Keratinocyte (primary cell): ENCODE results near the gene ADGRA3. TPM values are rescaled to one million over a fixed set of nuclear protein-coding genes. Genes with fewer than 3 reads are reported as not detected.

Experiments used
- DNase-seq: peaks from one replicate; pipeline ENCODE4 v3.0.0-alpha.2; 2011; ENCODE audit warnings: low read depth, missing footprints, low spot score
- FAIRE-seq: peaks from 2 replicates; lab custom pipeline; 2011; peaks lifted over from hg19 to GRCh38; lab: Jason Lieb, UNC
- H2AFZ ChIP-seq: 2 replicates; pipeline ENCODE4 v1.6.0; 2012; ENCODE audit warnings: low read length, control low read depth, inconsistent platforms; ENCODE audit not compliant: control insufficient read depth
- H3K27ac ChIP-seq: 2 replicates; pipeline ENCODE4 v1.5.1; 2011; ENCODE audit warnings: low read length; ENCODE audit not compliant: control insufficient read depth, insufficient read depth
- H3K27me3 ChIP-seq: 3 replicates; pipeline ENCODE4 v1.6.0; 2011; ENCODE audit warnings: low read length; ENCODE audit not compliant: control insufficient read depth, insufficient read depth; ENCODE audit errors: extremely low read depth
- H3K36me3 ChIP-seq, 2 experiments: 2 replicates in 1 of 2; 3 replicates in 1 of 2; pipeline ENCODE4 v1.5.1; 2011; ENCODE audit warnings: low read length in 2 of 2, mild to moderate bottlenecking in 1 of 2; ENCODE audit not compliant: control insufficient read depth in 2 of 2, insufficient read depth in 2 of 2; ENCODE audit errors: extremely low read depth in 1 of 2
- H3K4me1 ChIP-seq: 3 replicates; pipeline ENCODE4 v1.5.1; 2011; ENCODE audit warnings: low read length; ENCODE audit not compliant: control insufficient read depth, insufficient read depth; ENCODE audit errors: extremely low read depth
- H3K4me2 ChIP-seq: 3 replicates; pipeline ENCODE4 v1.6.0; 2011; ENCODE audit warnings: low read depth, low read length; ENCODE audit not compliant: control insufficient read depth, insufficient read depth; ENCODE audit errors: extremely low read depth
- H3K4me3 ChIP-seq, 3 experiments: fragments of 200-600 bp in 1 of 3; sonication (generic) in 1 of 3; 2 replicates in 2 of 3; 3 replicates in 1 of 3; pipeline ENCODE4 v1.5.1; 2011 to 2016; ENCODE audit warnings: low read length in 3 of 3, mild to moderate bottlenecking in 3 of 3, control low read depth in 2 of 3, inconsistent platforms in 1 of 3, low read depth in 1 of 3, mixed read lengths in 1 of 3, mixed run types in 1 of 3, moderate library complexity in 1 of 3; ENCODE audit not compliant: control insufficient read depth in 2 of 3, insufficient read depth in 2 of 3; ENCODE audit errors: extremely low read depth in 1 of 3
- H3K79me2 ChIP-seq: 2 replicates; pipeline ENCODE4 v1.6.0; 2012; ENCODE audit warnings: low read length; ENCODE audit not compliant: control insufficient read depth, insufficient read depth
- H3K9ac ChIP-seq: 3 replicates; pipeline ENCODE4 v1.6.0; 2011; ENCODE audit warnings: low read length; ENCODE audit not compliant: control insufficient read depth, insufficient read depth; ENCODE audit errors: extremely low read depth
- H3K9me1 ChIP-seq: 3 replicates; pipeline ENCODE4 v1.6.0; 2011; ENCODE audit warnings: low read length; ENCODE audit not compliant: control insufficient read depth, insufficient read depth; ENCODE audit errors: extremely low read depth
- H3K9me3 ChIP-seq: 2 replicates; pipeline ENCODE4 v1.5.1; 2012; ENCODE audit warnings: low read depth, low read length; ENCODE audit not compliant: control insufficient read depth
- H4K20me1 ChIP-seq: 3 replicates; pipeline ENCODE4 v1.6.0; 2011; ENCODE audit warnings: low read length; ENCODE audit not compliant: control insufficient read depth, insufficient read depth; ENCODE audit errors: extremely low read depth
- CTCF ChIP-seq, 3 experiments: IDR thresholded peaks in 1 of 3; conservative IDR thresholded peaks in 1 of 3; optimal IDR thresholded peaks in 1 of 3; 2 replicates in 2 of 3; 3 replicates in 1 of 3; pipeline versions ENCODE3 to v1.5.1; 2011; ENCODE audit warnings: low read length in 3 of 3, mild to moderate bottlenecking in 3 of 3, moderate library complexity in 2 of 3, control low read depth in 1 of 3, inconsistent platforms in 1 of 3; ENCODE audit not compliant: insufficient read depth in 2 of 3; ENCODE audit errors: extremely low read depth in 1 of 3
- EZH2 ChIP-seq: IDR thresholded peaks from one replicate; pipeline ENCODE4 v1.6.1; 2012; ENCODE audit warnings: inconsistent platforms, mild to moderate bottlenecking, low read length, moderate library complexity
- dilution Hi-C: fragments of 300-500 bp; cut with MboI; formaldehyde crosslinking; loops from one replicate; pipeline ENCODE4 v1.7.0; 2020; ENCODE audit warnings: low sequenced_read_pairs; ENCODE audit not compliant: extremely low pct_ligation_motif_present
- polyA plus RNA-seq, 5 experiments: library from polyadenylated mRNA; depleted of rRNA in 3 of 5; stranded (reverse) in 3 of 5; stranded (forward) in 1 of 5; unstranded in 1 of 5; fragments of >200 nt; gene quantifications; 1 replicate in 1 of 5; 2 replicates in 3 of 5; 3 replicates in 1 of 5; pipeline versions ENCODE4 v1.2.1 to v1.2.3, GENCODE V29; 2011 to 2012; ENCODE audit warnings: missing spikeins in 2 of 5, low read depth in 1 of 5, low replicate concordance in 1 of 5

Gene ADGRA3
- polyA plus RNA-seq, 1 donor (not counting 4 experiments of a cell fraction or from before 2014, with no cell fraction given) = 38.7 TPM

DNA sequence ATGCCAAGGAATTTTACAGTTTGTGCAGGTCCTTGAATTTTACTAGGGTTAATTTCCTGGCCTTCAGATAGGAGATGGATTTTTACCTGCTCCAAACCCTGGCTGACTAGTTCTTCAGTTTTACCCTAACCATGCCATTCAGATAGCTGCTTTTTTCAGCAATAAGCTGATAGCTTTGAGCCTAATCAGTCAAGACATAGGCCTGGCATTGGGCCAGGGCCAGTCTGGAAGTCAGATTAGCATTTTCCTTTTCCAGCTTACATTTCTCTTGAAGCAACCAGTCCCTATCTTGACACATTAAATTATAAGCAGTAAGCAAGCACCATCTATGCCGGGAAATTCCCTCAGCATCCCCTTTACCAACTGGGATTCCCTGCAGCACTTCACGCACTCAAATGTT is 177.1 kb downstream of the ADGRA3 start:
- Histone ChIP-seq H4K20me1 (no peaks in the 10 kb centered on the region), H3K4me3 (no peak overlapping the region), H3K79me2 (no peaks in the 10 kb centered on the region), H3K27ac (no peak overlapping the region), H3K4me2 (no peak overlapping the region), H3K27me3 (no peaks in the 10 kb centered on the region), H2AFZ (no peak overlapping the region), H3K9me1 (no peaks in the 10 kb centered on the region), H3K4me1 (no peaks in the 10 kb centered on the region), H3K36me3 (no peaks in the 10 kb centered on the region), H3K9ac (no peak overlapping the region), H3K9me3 (no peaks in the 10 kb centered on the region)
- no peak for DNase-seq
- dilution Hi-C loops = no loop called here
- TF ChIP-seq CTCF (optimal IDR thresholded peaks at IDR 0.05 in 1 of 3, IDR thresholded peaks at IDR 0.05 in 1 of 3, conservative IDR thresholded peaks at IDR 0.05 in 1 of 3; ENCODE audit: extremely low read depth in 1 of 3, insufficient read depth in 2 of 3, low read length in 3 of 3) (no peak), EZH2 (no peak)
- FAIRE-seq = no peak

Other genes with a start within 250 kb of the ADGRA3 start
- not detected in 3 replicates for gene GBA3, start 176.9 kb upstream of the ADGRA3 start, polyA plus RNA-seq